DMS 273 treated with DMSO at 0.1 percent for 48 hours (cell line): ENCODE results near the gene DRD4.
"Not testable (repeated sequence)": the region's sequence is repeated elsewhere in the genome, so short reads cannot be mapped to it uniquely, and the experiment has no call there.

Experiments
- DNase-seq: peaks from one replicate; lab custom pipeline; 2025; lab: John Stamatoyannopoulos, UW

DRD4 gene

DNA sequence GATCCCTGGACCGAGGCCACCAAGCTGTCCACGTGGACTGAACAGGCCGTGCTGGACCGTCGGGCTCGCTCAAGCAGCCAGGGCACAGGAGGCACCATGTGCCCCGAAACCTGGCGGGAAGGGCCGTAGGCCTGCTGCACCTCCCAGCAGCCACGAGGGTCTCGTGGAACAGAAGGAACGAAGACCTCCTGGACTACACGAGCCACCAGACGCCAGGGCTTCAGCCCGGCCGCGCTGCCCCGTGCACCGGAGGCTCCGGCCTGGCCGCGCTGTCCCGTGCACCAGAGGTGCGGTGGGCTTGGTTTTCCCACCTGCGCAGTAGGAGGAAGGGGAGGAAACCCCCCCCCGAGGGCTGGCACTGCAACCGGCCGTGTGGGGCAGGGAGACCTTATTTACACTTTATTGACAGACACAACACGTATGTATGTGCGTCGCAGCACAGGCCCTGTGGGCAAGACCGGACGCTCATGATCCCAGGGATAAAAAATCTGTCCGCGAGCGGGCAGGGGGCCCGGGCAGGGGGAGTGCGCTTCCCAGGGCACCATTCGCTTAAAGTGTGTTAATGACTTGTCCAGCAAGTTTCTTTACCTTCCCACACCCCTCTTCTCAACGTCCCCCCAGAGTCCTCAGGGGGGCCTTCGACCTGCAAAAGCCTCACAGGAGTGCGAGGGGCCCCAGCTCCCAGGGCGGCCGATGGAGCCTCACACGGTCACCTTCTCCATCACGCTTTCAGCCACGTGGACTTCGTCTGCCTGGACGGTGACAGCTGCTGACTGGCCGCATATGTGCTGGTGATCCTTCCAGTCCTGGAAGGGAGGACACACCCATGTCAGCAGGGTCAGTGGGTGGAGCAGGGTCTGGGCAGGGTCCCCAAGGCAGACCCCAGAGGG lies 7.0 kb downstream of the DRD4 start:
- DNase-seq: no peak

GRCh38 chr11:645536-645935 lies 8.5 kb downstream of the DRD4 start:
- DNase-seq: no peak

DNA sequence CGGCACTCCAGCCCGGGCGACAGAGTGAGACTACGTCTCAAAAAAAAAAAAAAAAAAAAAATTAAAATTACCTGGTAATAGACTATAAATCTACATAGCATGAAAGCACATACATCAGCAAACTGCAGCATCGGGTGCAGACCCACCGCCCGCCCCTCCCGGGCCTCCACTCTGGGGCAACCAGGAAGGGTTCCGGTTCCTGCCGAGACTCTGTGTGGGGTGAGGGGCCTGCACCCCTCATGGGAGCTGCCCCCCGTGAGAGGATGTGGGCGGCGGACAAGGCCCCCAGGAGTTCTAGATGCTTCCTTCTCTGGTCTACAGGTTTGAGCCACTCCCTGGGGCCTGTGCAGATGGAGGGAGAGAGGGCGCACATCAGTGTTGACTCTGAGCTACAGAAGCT lies 9.1 kb downstream of the DRD4 start:
- DNase-seq: no peak

DNA sequence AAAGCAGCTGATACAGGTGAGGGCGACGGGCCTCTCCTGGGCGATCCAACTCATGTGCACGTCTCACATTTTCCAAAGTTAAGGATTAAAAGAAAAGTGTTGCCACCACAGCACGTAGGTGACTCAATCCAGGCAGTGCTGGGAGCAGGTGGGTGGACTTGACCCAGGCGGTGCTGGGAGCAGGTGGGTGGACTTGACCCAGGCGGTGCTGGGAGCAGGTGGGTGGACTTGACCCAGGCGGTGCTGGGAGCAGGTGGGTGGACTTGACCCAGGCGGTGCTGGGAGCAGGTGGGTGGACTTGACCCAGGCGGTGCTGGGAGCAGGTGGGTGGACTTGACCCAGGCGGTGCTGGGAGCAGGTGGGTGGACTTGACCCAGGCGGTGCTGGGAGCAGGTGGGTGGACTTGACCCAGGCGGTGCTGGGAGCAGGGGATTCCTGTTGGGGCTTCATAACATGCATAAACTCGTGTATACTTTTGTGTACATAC lies 10.6 kb downstream of the DRD4 start:
- not testable (repeated sequence) for DNase-seq

DNA sequence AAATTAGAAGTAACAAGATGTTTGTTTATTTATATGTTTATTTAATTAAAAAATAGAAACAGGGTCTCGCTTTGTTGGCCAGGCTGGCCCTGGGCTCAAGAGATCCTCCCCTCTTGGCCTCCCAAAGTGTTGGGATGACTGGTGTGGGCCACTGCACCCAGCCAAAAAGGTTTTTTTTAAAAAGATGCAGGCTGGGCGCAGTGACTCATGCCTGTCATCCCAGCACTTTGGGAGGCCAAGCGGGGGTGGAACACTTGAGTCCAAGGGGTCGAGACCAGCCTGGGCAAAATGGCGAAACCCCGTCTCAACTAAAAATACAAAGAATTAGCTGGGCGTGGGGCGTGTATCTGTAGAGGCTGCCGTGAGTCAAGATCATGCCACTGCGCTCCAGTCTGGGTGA lies 13.4 kb downstream of the DRD4 start:
- no peak for DNase-seq

GRCh38 chr11:653136-653535 lies 16.1 kb downstream of the DRD4 start:
- DNase-seq: not testable (repeated sequence)

- no peak for DNase-seq
These were observed 16.8 kb downstream of the DRD4 start for GRCh38 chr11:653837-654236.

GRCh38 chr11:654444-654843 lies 17.4 kb downstream of the DRD4 start:
- DNase-seq: not testable (repeated sequence)

GRCh38 chr11:655036-655726 lies 18.1 kb downstream of the DRD4 start:
- DNase-seq: no peak

GRCh38 chr11:656426-656825 lies 19.4 kb downstream of the DRD4 start:
- no peak for DNase-seq

DNA sequence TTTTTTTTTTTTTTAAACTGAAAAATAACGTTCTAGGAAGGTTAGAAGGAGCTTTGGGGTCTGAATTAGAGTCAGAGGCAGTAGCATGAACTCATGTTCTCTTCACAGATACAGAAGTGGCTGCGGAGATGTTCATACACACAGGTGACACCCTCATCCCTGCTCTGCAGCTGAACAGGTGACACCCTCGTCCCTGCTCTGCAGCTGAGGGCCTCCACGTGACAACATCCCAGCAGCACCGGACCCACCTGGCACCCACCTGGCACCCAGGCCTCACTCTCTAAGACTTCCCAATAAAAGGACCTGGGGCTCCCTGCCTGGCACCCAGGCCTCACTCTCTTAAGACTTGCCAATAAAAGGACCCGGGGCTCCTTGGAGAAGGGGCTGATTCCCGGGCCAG lies 19.8 kb downstream of the DRD4 start:
- no peak for DNase-seq

GRCh38 chr11:657691-658126 lies 20.6 kb downstream of the DRD4 start:
- DNase-seq: no peak

DNA sequence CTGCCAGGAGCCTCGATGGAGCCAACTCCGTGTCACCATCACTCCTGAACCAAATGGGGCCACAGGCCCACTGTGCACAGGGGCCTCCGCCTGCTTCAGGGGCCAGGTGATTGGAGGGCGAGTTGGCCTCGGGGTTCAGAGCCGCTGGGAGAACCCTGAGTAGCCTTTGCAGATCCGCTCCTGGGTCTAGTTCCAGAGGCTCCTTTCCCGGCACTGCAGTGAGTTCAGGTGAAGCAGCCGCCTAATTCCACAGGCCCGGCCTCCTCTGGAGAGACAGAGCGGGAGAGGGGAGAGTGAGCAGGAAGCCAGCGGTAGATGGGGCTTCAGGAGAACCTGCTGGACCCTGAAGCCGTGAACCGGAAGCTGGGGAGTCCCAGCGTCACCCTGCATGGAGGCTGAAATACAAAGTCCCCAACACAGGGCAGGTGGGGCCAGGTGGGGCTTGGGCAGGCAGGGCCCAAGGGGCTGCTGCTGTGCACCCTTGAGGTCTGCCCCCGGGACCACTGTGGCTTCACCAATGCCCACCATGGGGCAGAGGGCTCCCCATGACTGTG lies 22.5 kb downstream of the DRD4 start:
- no peak for DNase-seq

DNA sequence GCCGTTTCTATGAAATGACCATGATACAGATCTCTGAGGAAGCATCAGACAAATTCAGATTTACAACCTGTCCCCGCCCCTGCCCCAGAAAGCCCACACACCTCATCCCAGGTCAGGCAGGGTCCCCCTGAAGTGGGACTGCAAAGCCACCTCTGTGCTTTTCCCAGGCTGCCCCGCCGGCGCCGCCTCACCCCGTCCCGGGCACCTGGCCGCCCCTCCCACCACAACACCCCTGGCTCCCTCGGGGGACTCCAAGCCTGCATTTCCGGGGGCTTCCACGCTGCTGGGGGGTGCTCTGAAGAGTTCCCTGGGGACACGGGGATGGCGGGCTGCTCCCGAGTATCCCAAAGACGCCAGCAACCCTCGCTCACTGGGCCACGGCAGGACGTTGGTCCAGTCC lies 23.2 kb downstream of the DRD4 start:
- no peak for DNase-seq

DNA sequence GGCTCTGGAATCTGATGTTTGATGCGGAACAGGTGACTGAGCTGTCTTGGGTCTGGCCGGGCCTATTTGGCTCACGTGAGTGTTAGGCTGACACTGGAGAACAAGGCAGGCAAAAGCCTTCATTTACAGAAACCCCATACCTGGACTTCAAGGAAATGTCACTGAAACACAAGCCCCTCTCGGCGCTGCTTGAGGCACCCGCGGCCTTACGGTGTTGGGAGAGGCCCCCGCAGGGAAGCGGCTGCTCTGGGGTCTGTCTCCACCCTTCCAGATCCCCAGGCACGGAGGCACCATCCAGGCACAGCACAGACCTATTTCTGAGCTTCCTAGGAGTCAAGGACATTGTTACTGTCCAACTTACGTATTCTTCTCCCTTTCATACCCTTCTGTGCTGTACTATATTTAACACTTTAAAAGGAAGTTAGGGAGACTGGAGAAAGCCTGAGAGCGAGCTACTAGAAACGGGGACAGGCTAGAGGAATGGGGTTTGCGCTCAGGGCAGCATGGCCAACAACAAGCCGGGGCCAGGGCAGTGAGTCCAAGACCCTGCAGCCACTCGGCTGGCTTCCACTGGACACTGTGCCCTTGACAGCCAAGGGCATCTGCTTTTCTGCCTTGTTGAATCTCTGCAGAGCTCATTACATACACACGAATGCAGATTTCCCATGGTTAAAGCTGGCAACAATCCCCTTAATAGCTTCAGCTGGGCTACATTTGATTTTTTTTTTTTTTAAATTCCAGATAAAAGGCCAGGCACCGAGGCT lies 23.8 kb downstream of the DRD4 start:
- DNase-seq: no peak

DNA sequence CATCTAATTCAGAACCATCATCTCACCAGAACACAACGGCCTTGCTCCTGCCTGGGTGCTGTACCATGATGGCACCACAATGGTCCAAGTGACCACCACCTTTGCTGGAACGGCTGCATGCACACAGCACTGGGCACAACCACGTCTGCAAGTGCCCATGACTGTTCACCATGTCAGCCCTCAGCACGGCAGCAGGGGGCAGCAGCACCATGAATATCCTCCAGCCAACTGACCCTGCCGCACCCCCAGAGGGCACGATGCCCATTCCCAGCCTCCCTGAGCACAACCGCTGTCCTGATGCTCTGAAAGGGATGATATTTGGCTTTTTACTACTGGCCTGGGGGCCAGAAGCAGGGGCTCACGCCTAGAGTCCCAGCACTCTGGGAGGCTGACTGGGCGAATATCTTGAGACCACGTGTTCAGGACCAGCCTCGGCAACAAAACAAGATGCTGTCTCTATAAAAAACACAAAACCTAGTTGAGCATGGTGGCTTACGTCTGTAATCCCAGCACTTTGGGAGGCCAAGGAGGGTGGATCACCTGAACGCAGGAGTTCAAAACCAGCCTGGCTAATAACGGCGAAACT lies 25.7 kb downstream of the DRD4 start:
- DNase-seq: no peak

DNA sequence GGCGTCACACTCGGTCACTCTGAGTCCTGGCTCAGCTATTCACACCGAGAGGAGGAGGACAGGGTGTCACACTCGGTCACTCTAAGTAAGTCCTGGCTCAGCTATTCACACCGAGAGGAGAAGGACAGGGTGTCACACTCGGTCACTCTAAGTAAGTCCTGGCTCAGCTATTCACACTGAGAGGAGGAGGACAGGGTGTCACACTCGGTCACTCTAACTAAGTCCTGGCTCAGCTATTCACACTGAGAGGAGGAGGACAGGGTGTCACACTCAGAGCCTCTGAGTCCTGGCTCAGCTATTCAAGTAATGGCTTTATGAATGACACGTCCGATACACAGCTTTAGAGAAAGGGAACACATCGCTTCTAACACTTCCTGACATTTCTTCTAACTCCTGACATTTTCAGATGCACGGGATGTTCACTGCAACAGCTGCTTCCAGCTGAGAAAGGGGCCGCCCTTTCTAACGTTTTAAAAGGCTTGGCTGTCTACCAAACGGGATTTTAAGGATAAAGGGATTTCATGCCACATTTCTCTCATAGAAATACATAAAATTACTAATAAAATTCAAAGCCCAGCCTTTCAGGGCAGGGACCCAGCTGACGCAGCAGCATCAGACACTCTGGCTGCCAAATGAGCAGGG lies 28.1 kb downstream of the DRD4 start:
- no peak for DNase-seq

GRCh38 chr11:665704-666281 lies 28.7 kb downstream of the DRD4 start:
- DNase-seq: no peak

DNA sequence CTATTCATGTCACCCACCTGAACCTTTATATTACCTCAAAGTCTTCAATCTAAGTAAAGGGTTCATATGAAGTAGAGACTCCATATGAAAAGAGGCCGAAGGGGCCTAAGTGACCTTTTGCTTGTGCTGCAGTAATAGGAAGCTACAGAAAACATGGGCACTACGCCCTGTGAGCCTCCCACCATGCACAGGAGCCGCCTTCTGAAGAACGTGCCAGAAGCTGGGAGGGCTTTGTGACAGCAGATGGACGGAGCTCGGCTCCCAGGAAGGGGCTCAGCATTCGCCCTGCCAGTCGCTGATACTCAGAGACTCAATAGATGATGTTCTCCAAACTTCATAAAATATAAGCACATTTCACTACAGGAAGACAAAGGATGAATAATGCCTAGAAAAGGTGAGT lies 36.8 kb downstream of the DRD4 start:
- DNase-seq: no peak

DNA sequence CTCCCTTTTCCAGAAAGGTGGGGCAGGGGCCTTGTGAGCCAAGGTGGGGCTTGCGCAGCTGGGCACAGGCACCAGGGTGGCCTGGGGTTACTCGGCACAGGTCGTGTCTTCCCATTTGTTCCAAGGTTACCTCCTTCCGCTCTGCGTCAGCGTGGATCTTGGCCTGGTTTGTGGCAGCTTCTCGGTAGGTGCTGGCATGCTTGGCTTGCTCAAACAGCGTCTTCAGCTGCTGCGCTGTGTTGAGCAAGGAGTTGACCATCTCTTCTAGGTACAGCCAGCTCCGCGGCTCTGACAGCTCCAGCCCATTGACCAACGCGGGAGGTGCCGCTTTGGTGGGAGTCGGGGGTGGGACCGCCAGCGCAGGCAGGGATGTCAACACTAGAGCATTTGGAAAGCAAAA lies 37.3 kb downstream of the DRD4 start:
- DNase-seq: no peak

DNA sequence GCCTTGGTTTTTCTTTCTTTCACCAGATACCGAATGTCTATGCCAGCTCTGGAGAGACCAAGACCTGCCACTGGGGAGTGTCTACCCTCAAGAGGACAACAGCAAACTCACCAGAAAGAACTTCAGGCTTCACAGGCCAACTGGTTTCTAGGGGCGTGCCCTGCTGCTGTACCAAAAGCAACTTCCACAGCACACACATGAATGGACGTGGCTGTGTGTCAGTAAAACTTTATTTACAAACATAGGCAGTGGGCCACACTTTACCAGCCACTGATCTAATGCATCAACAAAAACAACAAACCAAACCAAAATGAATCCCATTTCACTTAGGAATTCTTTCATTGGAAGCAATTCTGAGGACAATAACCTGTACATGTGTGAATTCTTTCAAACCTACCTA lies 41.2 kb downstream of the DRD4 start:
- DNase-seq: no peak
